Loucy (cell line): ENCODE data around the gene ALDH1A1.

Experiments
- H2AFZ ChIP-seq: fragments of 200-600 bp; sonication (generic); 2 replicates; pipeline ENCODE4 v1.6.0; 2016; ENCODE audit warnings: antibody characterized with exemption, mild to moderate bottlenecking, low read length, moderate library complexity
- H3F3A ChIP-seq: fragments of 200-600 bp; 2 replicates; pipeline ENCODE4 v1.6.0; 2016; ENCODE audit warnings: antibody characterized with exemption, low read depth, mild to moderate bottlenecking
- H3K27me3 ChIP-seq: fragments of 200-600 bp; sonication (generic); 2 replicates; pipeline ENCODE4 v1.6.1; 2014; ENCODE audit warnings: low read length, mild to moderate bottlenecking; ENCODE audit not compliant: insufficient read depth, poor library complexity, severe bottlenecking
- H3K36me3 ChIP-seq: fragments of 200-600 bp; sonication (generic); 2 replicates; pipeline ENCODE4 v1.6.1; 2016; ENCODE audit warnings: low read length; ENCODE audit not compliant: insufficient read depth
- H3K4me1 ChIP-seq: fragments of 200-600 bp; sonication (generic); 2 replicates; pipeline ENCODE4 v1.5.1; 2014; ENCODE audit warnings: low read length, mild to moderate bottlenecking; ENCODE audit not compliant: insufficient read depth, poor library complexity, severe bottlenecking
- H3K4me2 ChIP-seq: fragments of 200-600 bp; sonication (generic); 2 replicates; pipeline ENCODE4 v1.6.0; 2014; ENCODE audit warnings: antibody characterized with exemption, low read length, low read depth, mild to moderate bottlenecking; ENCODE audit not compliant: poor library complexity, severe bottlenecking
- H3K4me3 ChIP-seq: fragments of 200-600 bp; sonication (generic); 2 replicates; pipeline ENCODE4 v1.5.1; 2014; ENCODE audit warnings: low read length, mild to moderate bottlenecking, mixed read lengths; ENCODE audit not compliant: poor library complexity, severe bottlenecking
- H3K79me2 ChIP-seq: fragments of 200-600 bp; sonication (generic); 2 replicates; pipeline ENCODE4 v1.6.1; 2014; ENCODE audit warnings: low read length; ENCODE audit not compliant: insufficient read depth
- H3K9ac ChIP-seq: fragments of 200-600 bp; sonication (generic); 2 replicates; pipeline ENCODE4 v1.6.0; 2014; ENCODE audit warnings: mild to moderate bottlenecking, low read depth, low read length, moderate library complexity; ENCODE audit not compliant: poor library complexity, severe bottlenecking
- H3K9me2 ChIP-seq: fragments of 200-600 bp; sonication (generic); replicated peaks from 2 replicates; pipeline ENCODE4 v1.6.1; 2016; ENCODE audit warnings: low read depth, low read length, mixed read lengths
- H3K9me3 ChIP-seq: fragments of 200-600 bp; sonication (generic); 2 replicates; pipeline ENCODE4 v1.6.1; 2014; ENCODE audit warnings: mild to moderate bottlenecking, antibody characterized with exemption, low read length, low read depth; ENCODE audit not compliant: insufficient read depth
- H4K20me1 ChIP-seq: fragments of 200-600 bp; sonication (generic); 2 replicates; pipeline ENCODE4 v1.6.0; 2014; ENCODE audit warnings: antibody characterized with exemption, low read length, mild to moderate bottlenecking; ENCODE audit not compliant: insufficient read depth, poor library complexity, severe bottlenecking
- EZH2phosphoT487 ChIP-seq: fragments of 200-600 bp; IDR thresholded peaks from 2 replicates; pipeline ENCODE4 v1.6.1; 2018; ENCODE audit warnings: antibody characterized with exemption, mild to moderate bottlenecking, moderate library complexity, borderline replicate concordance
- TF ChIP-seq, protein P1 (sequence below): fragments of 200-600 bp; sonication (generic); conservative IDR thresholded peaks from 2 replicates; pipeline ENCODE4 v1.5.1; 2014; ENCODE audit warnings: mild to moderate bottlenecking, antibody characterized with exemption, low read length

ALDH1A1 gene

DNA sequence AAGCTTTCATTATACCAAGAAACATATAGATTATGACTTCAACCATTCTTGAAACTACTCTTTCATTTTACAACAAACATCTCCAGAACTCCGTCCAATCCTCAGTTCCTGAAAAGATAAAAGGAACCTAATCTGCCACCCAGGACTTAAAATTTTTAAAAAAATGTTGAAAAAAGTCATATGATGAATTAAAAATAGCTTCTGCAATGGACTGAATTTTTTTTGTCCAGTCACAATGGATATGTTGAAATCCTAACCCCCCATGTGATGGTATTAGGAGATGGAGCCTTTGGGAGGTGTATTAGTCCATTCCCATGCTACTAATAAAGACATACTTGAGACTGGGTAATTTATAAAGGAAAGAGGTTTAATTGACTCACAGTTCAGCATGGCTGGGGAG, 2.7 kb upstream of the ALDH1A1 start:
- no peak for TF ChIP-seq EZH2phosphoT487
- TF ChIP-seq, protein P1, sequence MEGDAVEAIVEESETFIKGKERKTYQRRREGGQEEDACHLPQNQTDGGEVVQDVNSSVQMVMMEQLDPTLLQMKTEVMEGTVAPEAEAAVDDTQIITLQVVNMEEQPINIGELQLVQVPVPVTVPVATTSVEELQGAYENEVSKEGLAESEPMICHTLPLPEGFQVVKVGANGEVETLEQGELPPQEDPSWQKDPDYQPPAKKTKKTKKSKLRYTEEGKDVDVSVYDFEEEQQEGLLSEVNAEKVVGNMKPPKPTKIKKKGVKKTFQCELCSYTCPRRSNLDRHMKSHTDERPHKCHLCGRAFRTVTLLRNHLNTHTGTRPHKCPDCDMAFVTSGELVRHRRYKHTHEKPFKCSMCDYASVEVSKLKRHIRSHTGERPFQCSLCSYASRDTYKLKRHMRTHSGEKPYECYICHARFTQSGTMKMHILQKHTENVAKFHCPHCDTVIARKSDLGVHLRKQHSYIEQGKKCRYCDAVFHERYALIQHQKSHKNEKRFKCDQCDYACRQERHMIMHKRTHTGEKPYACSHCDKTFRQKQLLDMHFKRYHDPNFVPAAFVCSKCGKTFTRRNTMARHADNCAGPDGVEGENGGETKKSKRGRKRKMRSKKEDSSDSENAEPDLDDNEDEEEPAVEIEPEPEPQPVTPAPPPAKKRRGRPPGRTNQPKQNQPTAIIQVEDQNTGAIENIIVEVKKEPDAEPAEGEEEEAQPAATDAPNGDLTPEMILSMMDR, result no peak
- Histone ChIP-seq H3K9me3 (no peaks in the 10 kb centered on the region), H4K20me1 (no peaks in the 10 kb centered on the region), H3K27me3 (no peaks in the 10 kb centered on the region), H3K4me2 (no peak overlapping the region), H3K4me3 (no peak overlapping the region), H3K4me1 (peaks cover 28% of the 10 kb centered on the region), H3K9me2 (no peaks in the 10 kb centered on the region), H3F3A (no peaks in the 10 kb centered on the region), H2AFZ (no peak overlapping the region), H3K79me2 (no peaks in the 10 kb centered on the region), H3K9ac (no peak overlapping the region), H3K36me3 (no peaks in the 10 kb centered on the region)

DNA sequence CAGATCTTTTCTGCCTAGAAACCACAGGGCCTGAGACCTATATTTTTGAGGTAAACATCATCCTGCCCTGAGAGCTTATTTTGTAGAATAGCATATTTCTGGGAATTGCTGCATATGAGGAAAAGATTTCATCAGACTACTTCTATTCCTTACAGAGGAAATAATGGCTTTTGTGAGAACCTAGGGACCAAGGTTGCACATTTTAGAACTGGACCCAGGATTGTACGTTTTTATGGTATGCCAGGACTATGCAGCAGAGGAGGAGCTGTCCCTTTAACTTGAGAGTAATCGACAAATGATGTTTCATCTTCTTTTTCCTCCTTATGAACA, 2.2 kb upstream of the ALDH1A1 start:
- H3F3A ChIP-seq, result no peaks in the 10 kb centered on the region
- H3K36me3 ChIP-seq, result no peaks in the 10 kb centered on the region
- no peak overlapping the region for H3K4me3 ChIP-seq
- H3K79me2 ChIP-seq, result no peaks in the 10 kb centered on the region
- no peak overlapping the region for H2AFZ ChIP-seq
- TF ChIP-seq, protein P1, result no peak
- TF ChIP-seq EZH2phosphoT487, result no peak
- peaks cover 28% of the 10 kb centered on the region for H3K4me1 ChIP-seq
- H3K27me3 ChIP-seq, result no peaks in the 10 kb centered on the region
- H3K4me2 ChIP-seq, result no peak overlapping the region
- no peaks in the 10 kb centered on the region for H3K9me2 ChIP-seq
- H4K20me1 ChIP-seq, result no peaks in the 10 kb centered on the region
- no peak overlapping the region for H3K9ac ChIP-seq
- no peaks in the 10 kb centered on the region for H3K9me3 ChIP-seq

DNA sequence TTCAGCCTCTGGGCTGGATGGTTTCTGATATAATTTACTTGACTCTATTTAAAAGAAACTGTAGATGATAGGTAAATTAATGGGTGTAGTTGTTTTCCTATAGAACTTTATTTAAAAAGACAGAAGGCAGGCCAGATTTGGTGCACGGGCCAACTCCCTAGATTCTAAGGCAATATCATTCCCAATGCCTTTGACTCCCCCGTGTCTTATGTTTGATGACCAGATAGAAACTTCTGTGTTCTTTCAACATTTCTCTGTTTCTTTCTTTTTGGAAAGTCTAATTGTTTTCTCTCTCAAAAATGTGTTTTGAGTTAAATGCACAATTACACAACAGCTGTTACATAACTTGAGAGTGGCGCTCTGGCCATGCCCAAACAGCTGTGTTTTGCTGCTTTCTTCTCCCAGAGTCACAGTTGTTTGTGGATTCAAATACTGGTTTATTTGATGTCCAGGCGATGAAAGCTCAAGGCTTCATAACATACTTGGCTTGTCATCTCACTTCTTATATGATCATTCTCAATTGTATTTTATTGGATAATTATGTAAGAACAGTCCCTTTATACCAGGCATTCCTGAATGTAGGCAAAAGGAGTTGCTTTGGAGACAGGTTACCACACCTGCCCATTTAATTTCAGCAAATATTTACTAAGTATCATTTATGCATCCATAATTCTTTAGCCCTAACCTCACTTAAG, 1.7 kb upstream of the ALDH1A1 start:
- no peak overlapping the region for H2AFZ ChIP-seq
- H3K4me3 ChIP-seq, result no peak overlapping the region
- H3K27me3 ChIP-seq, result no peaks in the 10 kb centered on the region
- H3F3A ChIP-seq, result no peaks in the 10 kb centered on the region
- H3K9ac ChIP-seq, result no peak overlapping the region
- TF ChIP-seq EZH2phosphoT487, result no peak
- TF ChIP-seq, protein P1, result no peak
- no peaks in the 10 kb centered on the region for H3K79me2 ChIP-seq
- no peaks in the 10 kb centered on the region for H3K9me3 ChIP-seq
- H3K4me2 ChIP-seq, result no peak overlapping the region
- peaks cover 28% of the 10 kb centered on the region for H3K4me1 ChIP-seq
- no peaks in the 10 kb centered on the region for H3K36me3 ChIP-seq
- H3K9me2 ChIP-seq, result no peaks in the 10 kb centered on the region
- no peaks in the 10 kb centered on the region for H4K20me1 ChIP-seq
